Neural progenitor cell (in vitro differentiated cells): ENCODE data around the gene PSMD11. TPM values are rescaled to one million over a fixed set of nuclear protein-coding genes. Genes with fewer than 3 reads are reported as not detected.

ENCODE experiments used
- DNase-seq: peaks from one replicate; pipeline ENCODE4 v3.0.0-alpha.2; 2016; ENCODE audit warnings: low spot score
- H2AFZ ChIP-seq: fragments of 200-600 bp; sonication (generic); replicated peaks from 2 replicates; pipeline ENCODE4 v1.6.1; 2016; ENCODE audit warnings: antibody characterized with exemption
- H3F3A ChIP-seq: fragments of 200-600 bp; sonication (generic); 2 replicates; pipeline ENCODE4 v1.6.1; 2016; ENCODE audit warnings: antibody characterized with exemption, low read depth
- H3K27ac ChIP-seq: fragments of 200-600 bp; sonication (generic); 2 replicates; pipeline ENCODE4 v1.5.1; 2016; ENCODE audit warnings: mild to moderate bottlenecking
- H3K27me3 ChIP-seq: fragments of 200-600 bp; sonication (generic); 2 replicates; pipeline ENCODE4 v1.6.1; 2016; ENCODE audit warnings: mild to moderate bottlenecking, moderate library complexity
- H3K36me3 ChIP-seq: fragments of 200-600 bp; sonication (generic); 2 replicates; pipeline ENCODE4 v1.5.1; 2016
- H3K4me1 ChIP-seq: fragments of 200-600 bp; sonication (generic); 2 replicates; pipeline ENCODE4 v1.6.1; 2016; ENCODE audit warnings: mixed run types
- H3K4me2 ChIP-seq: fragments of 200-600 bp; sonication (generic); 2 replicates; pipeline ENCODE4 v1.6.1; 2016
- H3K4me3 ChIP-seq: fragments of 200-600 bp; sonication (generic); 2 replicates; pipeline ENCODE4 v1.5.1; 2016
- H3K79me2 ChIP-seq: fragments of 200-600 bp; sonication (generic); 2 replicates; pipeline ENCODE4 v1.6.1; 2016; ENCODE audit warnings: low read depth
- H3K9ac ChIP-seq: fragments of 200-600 bp; sonication (generic); 2 replicates; pipeline ENCODE4 v1.6.1; 2016
- H3K9me3 ChIP-seq: fragments of 200-600 bp; sonication (generic); 2 replicates; pipeline ENCODE4 v1.5.1; 2016; ENCODE audit warnings: low read depth
- H4K20me1 ChIP-seq: fragments of 200-600 bp; sonication (generic); 2 replicates; pipeline ENCODE4 v1.6.1; 2016; ENCODE audit warnings: low read depth
- H3K27ac Mint-ChIP-seq: 3 replicates; pipeline ENCODE4 v1.8.0; 2021; ENCODE audit warnings: mixed read lengths
- H3K27me3 Mint-ChIP-seq: 2 replicates; pipeline ENCODE4 v1.8.0; 2022; ENCODE audit warnings: low read depth, mild to moderate bottlenecking, inconsistent platforms, moderate library complexity, mixed read lengths; ENCODE audit not compliant: insufficient read depth
- H3K36me3 Mint-ChIP-seq: 3 replicates; pipeline ENCODE4 v1.8.0; 2021; ENCODE audit warnings: mixed read lengths
- H3K4me1 Mint-ChIP-seq: 3 replicates; pipeline ENCODE4 v1.8.0; 2021; ENCODE audit warnings: mixed read lengths
- H3K4me3 Mint-ChIP-seq: 3 replicates; pipeline ENCODE4 v1.8.0; 2021; ENCODE audit warnings: mild to moderate bottlenecking, moderate library complexity, mixed read lengths
- H3K9me3 Mint-ChIP-seq: 3 replicates; pipeline ENCODE4 v1.8.0; 2020; ENCODE audit warnings: mixed read lengths
- EZH2 ChIP-seq: fragments of 200-600 bp; sonication (generic); IDR thresholded peaks from 2 replicates; pipeline ENCODE4 v1.6.1; 2017; ENCODE audit warnings: antibody characterized with exemption, mild to moderate bottlenecking, moderate library complexity
- EZH2phosphoT487 ChIP-seq: fragments of 200-600 bp; sonication (generic); IDR thresholded peaks from 2 replicates; pipeline ENCODE4 v1.6.1; 2017; ENCODE audit warnings: antibody characterized with exemption
- total RNA-seq: library from RNA; depleted of rRNA; stranded (reverse); fragments of >200 nt; gene quantifications from 2 replicates; pipeline ENCODE4 v1.2.3, GENCODE V29; 2015; ENCODE audit warnings: low replicate concordance
- TF ChIP-seq, protein P1 (sequence below): fragments of 200-600 bp; sonication (generic); IDR thresholded peaks from 2 replicates; pipeline ENCODE4 v1.5.1; 2017; ENCODE audit warnings: antibody characterized with exemption, mild to moderate bottlenecking

The PSMD11 gene
- total RNA-seq, 1 donor from 2014 or later = 101 TPM

DNA sequence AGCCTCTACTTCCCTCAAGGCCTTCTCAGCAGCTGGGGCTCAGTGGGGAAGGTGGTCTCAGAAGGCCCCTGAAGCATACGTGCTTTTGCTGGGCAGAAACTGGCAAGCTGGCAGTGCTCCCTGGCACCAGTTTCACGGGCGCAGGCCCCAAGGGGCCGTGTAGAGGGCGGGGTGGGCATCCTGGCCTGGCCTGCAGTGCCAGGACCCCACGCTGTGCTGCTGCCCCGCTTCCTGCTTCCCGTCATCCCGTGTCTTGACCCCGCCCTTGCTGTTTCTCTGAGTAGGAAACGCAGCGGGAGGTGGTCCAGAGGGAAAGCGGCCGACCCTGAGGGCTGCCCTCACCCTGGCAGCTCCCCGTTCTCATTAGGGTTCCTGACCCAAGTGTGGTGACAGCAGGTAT, 49.3 kb downstream of the PSMD11 start:
- no peak overlapping the region for H3K9ac ChIP-seq
- TF ChIP-seq, protein P1, sequence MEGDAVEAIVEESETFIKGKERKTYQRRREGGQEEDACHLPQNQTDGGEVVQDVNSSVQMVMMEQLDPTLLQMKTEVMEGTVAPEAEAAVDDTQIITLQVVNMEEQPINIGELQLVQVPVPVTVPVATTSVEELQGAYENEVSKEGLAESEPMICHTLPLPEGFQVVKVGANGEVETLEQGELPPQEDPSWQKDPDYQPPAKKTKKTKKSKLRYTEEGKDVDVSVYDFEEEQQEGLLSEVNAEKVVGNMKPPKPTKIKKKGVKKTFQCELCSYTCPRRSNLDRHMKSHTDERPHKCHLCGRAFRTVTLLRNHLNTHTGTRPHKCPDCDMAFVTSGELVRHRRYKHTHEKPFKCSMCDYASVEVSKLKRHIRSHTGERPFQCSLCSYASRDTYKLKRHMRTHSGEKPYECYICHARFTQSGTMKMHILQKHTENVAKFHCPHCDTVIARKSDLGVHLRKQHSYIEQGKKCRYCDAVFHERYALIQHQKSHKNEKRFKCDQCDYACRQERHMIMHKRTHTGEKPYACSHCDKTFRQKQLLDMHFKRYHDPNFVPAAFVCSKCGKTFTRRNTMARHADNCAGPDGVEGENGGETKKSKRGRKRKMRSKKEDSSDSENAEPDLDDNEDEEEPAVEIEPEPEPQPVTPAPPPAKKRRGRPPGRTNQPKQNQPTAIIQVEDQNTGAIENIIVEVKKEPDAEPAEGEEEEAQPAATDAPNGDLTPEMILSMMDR = no peak
- TF ChIP-seq EZH2phosphoT487 (no peak), EZH2 (no peak)
- Mint-ChIP-seq H3K4me1 (peaks cover 56% of the 10 kb centered on the region), H3K9me3 (no peaks in the 10 kb centered on the region), H3K4me3 (no peak overlapping the region), H3K27ac (no peak overlapping the region), H3K27me3 (peaks cover 3% of the 10 kb centered on the region), H3K36me3 (peaks cover 11% of the 10 kb centered on the region)
- peaks cover 28% of the 10 kb centered on the region for H4K20me1 ChIP-seq
- no peaks in the 10 kb centered on the region for H3F3A ChIP-seq
- H3K27ac ChIP-seq = no peak overlapping the region
- H3K36me3 ChIP-seq = no peaks in the 10 kb centered on the region
- H2AFZ ChIP-seq = no peak overlapping the region
- DNase-seq = no peak
- no peaks in the 10 kb centered on the region for H3K9me3 ChIP-seq
- H3K79me2 ChIP-seq = peaks cover 22% of the 10 kb centered on the region
- no peak overlapping the region for H3K4me2 ChIP-seq
- H3K27me3 ChIP-seq = no peaks in the 10 kb centered on the region
- peaks cover 18% of the 10 kb centered on the region for H3K4me1 ChIP-seq
- no peak overlapping the region for H3K4me3 ChIP-seq

DNA sequence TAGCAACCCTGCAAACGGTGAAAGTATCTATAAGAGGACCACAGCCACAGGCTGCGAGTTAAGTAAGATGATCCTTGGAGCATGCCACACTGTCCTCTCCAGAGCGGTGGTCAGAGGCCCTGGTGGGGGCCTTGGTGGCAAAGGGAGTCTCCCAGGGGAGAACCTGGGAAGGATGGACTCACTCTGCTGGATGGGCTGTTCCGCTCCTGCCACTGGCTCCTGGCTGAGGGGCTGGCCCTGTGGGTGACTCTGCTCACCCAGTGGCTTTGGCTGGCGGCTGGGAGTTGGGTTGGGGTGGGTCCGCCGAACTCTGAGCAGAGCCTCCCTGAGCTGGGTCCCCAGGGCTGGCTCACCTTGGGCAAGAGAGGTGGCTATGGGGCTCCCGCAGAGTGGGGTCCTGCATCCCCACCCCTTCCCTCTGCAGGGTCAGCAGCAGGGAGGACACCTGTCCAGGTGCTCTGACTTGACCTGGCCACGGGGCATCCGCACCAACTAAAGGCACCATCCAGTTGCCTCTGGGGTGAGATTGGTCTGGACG, 49.7 kb downstream of the PSMD11 start:
- H3K9me3 ChIP-seq = no peaks in the 10 kb centered on the region
- H3K9ac ChIP-seq = no peak overlapping the region
- peaks cover 8% of the 10 kb centered on the region for H3K36me3 Mint-ChIP-seq
- peaks cover 14% of the 10 kb centered on the region for H3K4me1 ChIP-seq
- H3K36me3 ChIP-seq = no peaks in the 10 kb centered on the region
- H3F3A ChIP-seq = no peaks in the 10 kb centered on the region
- no peaks in the 10 kb centered on the region for H3K27me3 ChIP-seq
- peaks cover 3% of the 10 kb centered on the region for H3K27me3 Mint-ChIP-seq
- H4K20me1 ChIP-seq = peaks cover 23% of the 10 kb centered on the region
- H3K27ac ChIP-seq = no peak overlapping the region
- peaks cover 18% of the 10 kb centered on the region for H3K79me2 ChIP-seq
- H3K27ac Mint-ChIP-seq = no peak overlapping the region
- TF ChIP-seq EZH2phosphoT487 = no peak
- TF ChIP-seq EZH2 = no peak
- TF ChIP-seq, protein P1 = no peak
- no peak overlapping the region for H2AFZ ChIP-seq
- H3K9me3 Mint-ChIP-seq = peaks cover 2% of the 10 kb centered on the region
- no peak for DNase-seq
- no peak overlapping the region for H3K4me3 ChIP-seq
- no peak overlapping the region for H3K4me2 ChIP-seq
- H3K4me1 Mint-ChIP-seq = peaks cover 54% of the 10 kb centered on the region
- no peak overlapping the region for H3K4me3 Mint-ChIP-seq

DNA sequence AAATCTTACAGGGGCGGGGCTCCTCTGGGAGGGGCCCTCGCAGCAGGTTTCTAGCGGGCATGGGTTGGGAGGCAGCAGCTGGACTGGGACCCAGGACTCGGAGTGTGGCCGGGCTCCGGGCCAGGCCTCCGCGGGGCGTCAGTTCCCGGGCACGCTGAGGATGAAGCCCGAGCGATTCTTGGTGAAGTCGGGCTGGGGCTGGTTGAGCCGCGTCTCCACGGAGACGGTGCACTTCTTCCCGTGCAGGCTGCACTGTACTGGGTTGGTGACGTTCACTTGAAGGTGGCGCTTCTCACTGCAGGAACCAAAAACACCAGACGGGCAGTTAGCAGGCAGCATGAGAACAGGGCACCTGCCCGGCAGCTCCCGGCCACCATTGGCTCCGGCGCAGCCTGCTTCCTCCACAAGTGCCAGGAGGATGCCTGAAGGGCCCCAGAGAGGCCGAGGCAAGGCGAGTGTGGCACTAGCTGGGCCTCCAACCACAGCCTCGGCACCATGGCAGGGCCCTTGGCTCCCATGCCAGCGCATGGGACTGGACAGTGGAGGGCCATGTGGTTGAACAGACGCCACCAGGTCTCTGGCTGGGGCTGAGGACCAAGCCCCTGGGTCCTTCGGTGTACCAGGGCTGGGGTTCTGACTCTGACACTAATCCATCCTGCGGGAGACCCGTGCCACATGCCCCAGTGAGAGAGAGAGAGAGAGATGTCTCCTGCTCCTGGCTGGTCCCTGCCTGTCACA, 50.5 kb downstream of the PSMD11 start:
- H3K4me3 ChIP-seq = no peak overlapping the region
- DNase-seq = no peak

More for the DNA sequence above, 50.5 kb downstream of the PSMD11 start:
- no peaks in the 10 kb centered on the region for H3K27me3 ChIP-seq
- no peak overlapping the region for H2AFZ ChIP-seq
- peaks cover 10% of the 10 kb centered on the region for H3K79me2 ChIP-seq
- peaks cover 16% of the 10 kb centered on the region for H4K20me1 ChIP-seq
- H3K4me2 ChIP-seq = no peak overlapping the region
- peaks cover 8% of the 10 kb centered on the region for H3K4me1 ChIP-seq
- no peak overlapping the region for H3K27ac ChIP-seq
- Mint-ChIP-seq H3K36me3 (peaks cover 3% of the 10 kb centered on the region), H3K27ac (no peak overlapping the region), H3K9me3 (peaks cover 2% of the 10 kb centered on the region), H3K4me1 (peaks cover 47% of the 10 kb centered on the region), H3K27me3 (peaks cover under 1% of the 10 kb centered on the region), H3K4me3 (no peak overlapping the region)
- no peaks in the 10 kb centered on the region for H3K36me3 ChIP-seq
- no peaks in the 10 kb centered on the region for H3K9me3 ChIP-seq
- H3F3A ChIP-seq = no peaks in the 10 kb centered on the region
- TF ChIP-seq, protein P1 = no peak
- TF ChIP-seq EZH2phosphoT487 (no peak), EZH2 (no peak)
- no peak overlapping the region for H3K9ac ChIP-seq
